Activated naive CD8-positive, alpha-beta T cell treated with anti-CD3 and anti-CD28 coated beads for 36 hours (primary cell): ENCODE measurements around the gene TNFRSF6B. TPM values are rescaled to one million over a fixed set of nuclear protein-coding genes. Genes with fewer than 3 reads are reported as not detected.
"Not testable (repeated sequence)": the region's sequence is repeated elsewhere in the genome, so short reads cannot be mapped to it uniquely, and the experiment has no call there.

Experiments
- DNase-seq: peaks from one replicate; pipeline ENCODE4 v3.0.0; 2021
- H3K27ac Mint-ChIP-seq: one replicate; pipeline ENCODE4 v1.8.0; 2022; ENCODE audit warnings: mild to moderate bottlenecking, moderate library complexity, mixed read lengths
- H3K27me3 Mint-ChIP-seq: one replicate; pipeline ENCODE4 v1.8.0; 2022; ENCODE audit warnings: mild to moderate bottlenecking, mixed read lengths
- H3K36me3 Mint-ChIP-seq: one replicate; pipeline ENCODE4 v1.8.0; 2021; ENCODE audit warnings: mild to moderate bottlenecking, mixed read lengths
- H3K4me1 Mint-ChIP-seq: one replicate; pipeline ENCODE4 v1.8.0; 2021; ENCODE audit warnings: mixed read lengths
- H3K4me3 Mint-ChIP-seq: one replicate; pipeline ENCODE4 v1.8.0; 2022; ENCODE audit warnings: mild to moderate bottlenecking, moderate library complexity, mixed read lengths
- H3K9me3 Mint-ChIP-seq: one replicate; pipeline ENCODE4 v1.8.0; 2022; ENCODE audit warnings: mixed read lengths
- total RNA-seq, 2 experiments: library from RNA; stranded (reverse); gene quantifications; one replicate each; pipeline ENCODE4 v1.2.3, GENCODE V29; 2021

Gene TNFRSF6B
- not detected for total RNA-seq

GRCh38 chr20:63696628-63697356 is at the start of gene TNFRSF6B:
TSS of gene TNFRSF6B (plus strand) at chr20:63696652. CDS start at chr20:63696768, 116 bp downstream.
- DNase-seq: no peak
- Mint-ChIP-seq H3K36me3 (peaks cover 9% of the 10 kb centered on the region), H3K4me1 (peaks cover 14% of the 10 kb centered on the region), H3K27ac (peak within 1 kb of the TSS; percentile 60), H3K9me3 (no peaks in the 10 kb centered on the region), H3K27me3 (peaks cover 3% of the 10 kb centered on the region), H3K4me3 (no peak within 1 kb of the TSS)

GRCh38 chr20:63648190-63648589 is 48.3 kb upstream of the TNFRSF6B start:
- Mint-ChIP-seq H3K4me3 (no peak overlapping the region), H3K36me3 (no peaks in the 10 kb centered on the region), H3K27ac (no peak overlapping the region), H3K4me1 (peaks cover 13% of the 10 kb centered on the region), H3K27me3 (no peaks in the 10 kb centered on the region), H3K9me3 (no peaks in the 10 kb centered on the region)
- no peak for DNase-seq

- no peak overlapping the region for H3K4me3 Mint-ChIP-seq
- no peaks in the 10 kb centered on the region for H3K9me3 Mint-ChIP-seq
- DNase-seq: no peak
- H3K4me1 Mint-ChIP-seq: peaks cover 16% of the 10 kb centered on the region
- no peaks in the 10 kb centered on the region for H3K36me3 Mint-ChIP-seq
- H3K27me3 Mint-ChIP-seq: no peaks in the 10 kb centered on the region
- no peak overlapping the region for H3K27ac Mint-ChIP-seq
These were observed 47.4 kb upstream of the TNFRSF6B start for GRCh38 chr20:63648895-63649589.

GRCh38 chr20:63650486-63650885 is 46.0 kb upstream of the TNFRSF6B start:
- not testable (repeated sequence) for DNase-seq, H3K36me3 Mint-ChIP-seq, H3K27ac Mint-ChIP-seq, H3K4me3 Mint-ChIP-seq, H3K9me3 Mint-ChIP-seq, H3K27me3 Mint-ChIP-seq
- peaks cover 24% of the 10 kb centered on the region for H3K4me1 Mint-ChIP-seq

GRCh38 chr20:63651942-63652191 is 44.6 kb upstream of the TNFRSF6B start:
- peak overlapping the region; percentile 62 for H3K4me3 Mint-ChIP-seq
- H3K36me3 Mint-ChIP-seq: no peaks in the 10 kb centered on the region
- peaks cover 25% of the 10 kb centered on the region for H3K4me1 Mint-ChIP-seq
- H3K27ac Mint-ChIP-seq: no peak overlapping the region
- DNase-seq: no peak
- no peaks in the 10 kb centered on the region for H3K9me3 Mint-ChIP-seq
- H3K27me3 Mint-ChIP-seq: no peaks in the 10 kb centered on the region

GRCh38 chr20:63652192-63652980 is 44.1 kb upstream of the TNFRSF6B start:
- DNase-seq: peak; percentile 53
- Mint-ChIP-seq H3K27me3 (no peaks in the 10 kb centered on the region), H3K4me3 (peak overlapping the region; percentile 56), H3K4me1 (peaks cover 28% of the 10 kb centered on the region), H3K9me3 (no peaks in the 10 kb centered on the region), H3K27ac (no peak overlapping the region), H3K36me3 (no peaks in the 10 kb centered on the region)

- H3K36me3 Mint-ChIP-seq: no peaks in the 10 kb centered on the region
- H3K4me1 Mint-ChIP-seq: peaks cover 30% of the 10 kb centered on the region
- no peaks in the 10 kb centered on the region for H3K9me3 Mint-ChIP-seq
- no peaks in the 10 kb centered on the region for H3K27me3 Mint-ChIP-seq
- H3K27ac Mint-ChIP-seq: peak within 1 kb of the TSS; percentile 80
- H3K4me3 Mint-ChIP-seq: peak within 1 kb of the TSS; percentile 81
- DNase-seq: peak; percentile 78
These were observed 43.1 kb upstream of the TNFRSF6B start, which contains the start of gene STMN3 for GRCh38 chr20:63653041-63653973. TSS of gene STMN3 (minus strand) at chr20:63653424. CDS start at chr20:63653345, 79 bp downstream.

- H3K27me3 Mint-ChIP-seq: no peaks in the 10 kb centered on the region
- peak overlapping the region; percentile 80 for H3K27ac Mint-ChIP-seq
- DNase-seq: no peak
- peaks cover 29% of the 10 kb centered on the region for H3K4me1 Mint-ChIP-seq
- no peaks in the 10 kb centered on the region for H3K9me3 Mint-ChIP-seq
- H3K36me3 Mint-ChIP-seq: no peaks in the 10 kb centered on the region
- peak overlapping the region; percentile 81 for H3K4me3 Mint-ChIP-seq
These were observed 42.3 kb upstream of the TNFRSF6B start for GRCh38 chr20:63653974-63654668.

GRCh38 chr20:63655249-63655648 is 41.2 kb upstream of the TNFRSF6B start:
- Mint-ChIP-seq H3K4me1 (peaks cover 36% of the 10 kb centered on the region), H3K9me3 (no peaks in the 10 kb centered on the region), H3K27ac (no peak overlapping the region), H3K4me3 (no peak overlapping the region), H3K27me3 (no peaks in the 10 kb centered on the region), H3K36me3 (peaks cover 6% of the 10 kb centered on the region)
- DNase-seq: no peak

GRCh38 chr20:63656451-63656850 is 40.0 kb upstream of the TNFRSF6B start:
- H3K27ac Mint-ChIP-seq: no peak overlapping the region
- H3K4me1 Mint-ChIP-seq: peaks cover 29% of the 10 kb centered on the region
- peak overlapping the region; percentile 91 for H3K4me3 Mint-ChIP-seq
- H3K9me3 Mint-ChIP-seq: no peaks in the 10 kb centered on the region
- H3K27me3 Mint-ChIP-seq: no peaks in the 10 kb centered on the region
- H3K36me3 Mint-ChIP-seq: peaks cover 6% of the 10 kb centered on the region
- no peak for DNase-seq

- H3K4me3 Mint-ChIP-seq: peak overlapping the region; percentile 91
- H3K9me3 Mint-ChIP-seq: no peaks in the 10 kb centered on the region
- H3K4me1 Mint-ChIP-seq: peaks cover 26% of the 10 kb centered on the region
- peaks cover 8% of the 10 kb centered on the region for H3K36me3 Mint-ChIP-seq
- no peaks in the 10 kb centered on the region for H3K27me3 Mint-ChIP-seq
- H3K27ac Mint-ChIP-seq: peak overlapping the region; percentile 92
- DNase-seq: no peak
These were observed 39.1 kb upstream of the TNFRSF6B start for GRCh38 chr20:63657260-63657936.

- H3K9me3 Mint-ChIP-seq: no peaks in the 10 kb centered on the region
- peaks cover 9% of the 10 kb centered on the region for H3K36me3 Mint-ChIP-seq
- no peaks in the 10 kb centered on the region for H3K27me3 Mint-ChIP-seq
- H3K4me1 Mint-ChIP-seq: peaks cover 26% of the 10 kb centered on the region
- H3K4me3 Mint-ChIP-seq: peak within 1 kb of the TSS; percentile 91
- H3K27ac Mint-ChIP-seq: peak within 1 kb of the TSS; percentile 92
- DNase-seq: peak; percentile 91
These were observed 38.3 kb upstream of the TNFRSF6B start, which contains the start of gene RTEL1 for GRCh38 chr20:63657937-63658748. TSS of gene RTEL1 (plus strand) at chr20:63658312. CDS start at chr20:63659403, 1,091 bp downstream.

- H3K4me3 Mint-ChIP-seq: peak overlapping the region; percentile 91
- H3K36me3 Mint-ChIP-seq: peaks cover 9% of the 10 kb centered on the region
- peak; percentile 29 for DNase-seq
- no peaks in the 10 kb centered on the region for H3K9me3 Mint-ChIP-seq
- H3K27ac Mint-ChIP-seq: peak overlapping the region; percentile 92
- H3K27me3 Mint-ChIP-seq: no peaks in the 10 kb centered on the region
- H3K4me1 Mint-ChIP-seq: peaks cover 26% of the 10 kb centered on the region
These were observed 37.7 kb upstream of the TNFRSF6B start for GRCh38 chr20:63658749-63659187.
